Suprapubic skin (tissue), 3 donors: ENCODE measurements around the gene CRNKL1.

Experiments used
- EP300 ChIP-seq: sonication (generic); formaldehyde crosslinking; IDR thresholded peaks from one replicate; pipeline ENCODE4 v1.6.1; 2017; ENCODE audit warnings: antibody characterized with exemption
- POLR2A ChIP-seq, 2 donors: fragments of 450-650 bp; IDR thresholded peaks; one replicate each; pipeline ENCODE4 v1.6.1; 2017; ENCODE audit warnings: antibody characterized with exemption in 2 of 2, mild to moderate bottlenecking in 2 of 2, moderate library complexity in 2 of 2
- TF ChIP-seq, protein P1 (sequence below), 2 donors: fragments of 200-600 bp in 1 of 2; fragments of 450-650 bp in 1 of 2; sonication (generic) in 1 of 2; IDR thresholded peaks; one replicate each; pipeline ENCODE4 v1.5.1; 2016 to 2019; ENCODE audit warnings: antibody characterized with exemption in 2 of 2, mild to moderate bottlenecking in 1 of 2, moderate library complexity in 1 of 2

DNA sequence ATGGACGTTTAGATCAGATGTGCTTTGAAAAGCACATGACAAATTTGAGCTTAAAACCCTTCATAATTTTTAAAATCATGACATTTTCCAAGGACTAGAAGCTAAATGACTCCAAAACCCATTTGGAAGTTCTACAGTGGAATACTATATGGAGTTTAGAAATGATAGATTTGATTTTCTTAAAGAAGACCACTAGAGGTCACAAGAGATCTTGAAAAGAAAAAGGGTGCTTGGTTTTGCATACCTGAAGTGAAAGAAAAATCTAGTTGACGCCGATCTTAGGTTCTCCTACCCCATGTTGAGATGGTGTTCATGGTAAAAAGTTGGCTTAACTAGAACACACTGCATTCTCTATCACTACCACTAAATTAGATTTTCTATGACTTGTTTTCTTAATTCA is 31.5 kb upstream of the CRNKL1 start:
- no peak for TF ChIP-seq POLR2A (IDR thresholded peaks at IDR 0.05)
- TF ChIP-seq, protein P1, sequence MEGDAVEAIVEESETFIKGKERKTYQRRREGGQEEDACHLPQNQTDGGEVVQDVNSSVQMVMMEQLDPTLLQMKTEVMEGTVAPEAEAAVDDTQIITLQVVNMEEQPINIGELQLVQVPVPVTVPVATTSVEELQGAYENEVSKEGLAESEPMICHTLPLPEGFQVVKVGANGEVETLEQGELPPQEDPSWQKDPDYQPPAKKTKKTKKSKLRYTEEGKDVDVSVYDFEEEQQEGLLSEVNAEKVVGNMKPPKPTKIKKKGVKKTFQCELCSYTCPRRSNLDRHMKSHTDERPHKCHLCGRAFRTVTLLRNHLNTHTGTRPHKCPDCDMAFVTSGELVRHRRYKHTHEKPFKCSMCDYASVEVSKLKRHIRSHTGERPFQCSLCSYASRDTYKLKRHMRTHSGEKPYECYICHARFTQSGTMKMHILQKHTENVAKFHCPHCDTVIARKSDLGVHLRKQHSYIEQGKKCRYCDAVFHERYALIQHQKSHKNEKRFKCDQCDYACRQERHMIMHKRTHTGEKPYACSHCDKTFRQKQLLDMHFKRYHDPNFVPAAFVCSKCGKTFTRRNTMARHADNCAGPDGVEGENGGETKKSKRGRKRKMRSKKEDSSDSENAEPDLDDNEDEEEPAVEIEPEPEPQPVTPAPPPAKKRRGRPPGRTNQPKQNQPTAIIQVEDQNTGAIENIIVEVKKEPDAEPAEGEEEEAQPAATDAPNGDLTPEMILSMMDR (IDR thresholded peaks at IDR 0.05): peak in 1 of 2 donors; percentile 28
- TF ChIP-seq EP300: no peak
